Lower leg skin (tissue), 4 donors: Measurements from ENCODE around the gene GOLGA6L7. TPM values are rescaled to one million over a fixed set of nuclear protein-coding genes. Genes with fewer than 3 reads are reported as not detected.

Source experiments
- DNase-seq, 2 donors: peaks; one replicate each; pipeline ENCODE4 v3.0.0-alpha.2; 2019; ENCODE audit warnings: low spot score in 2 of 2
- H3K4me3 ChIP-seq: fragments of 200-600 bp; sonication (generic); 2 replicates; pipeline ENCODE4 v1.5.1; 2017; ENCODE audit warnings: mild to moderate bottlenecking, low read depth; ENCODE audit not compliant: poor library complexity, severe bottlenecking
- CTCF ChIP-seq, 3 donors: fragments of 450-650 bp; IDR thresholded peaks; one replicate each; pipeline ENCODE4 v1.5.1; 2016; ENCODE audit warnings: antibody characterized with exemption in 3 of 3, mild to moderate bottlenecking in 3 of 3, moderate library complexity in 2 of 3
- POLR2A ChIP-seq, 2 donors: fragments of 450-650 bp; IDR thresholded peaks; one replicate each; pipeline ENCODE4 v1.6.1; 2016 to 2017; ENCODE audit warnings: antibody characterized with exemption in 2 of 2, mild to moderate bottlenecking in 1 of 2, moderate library complexity in 1 of 2
- WGBS, 2 donors: methylation state at CpG; one replicate each; pipeline ENCODE4 v1.1.5; 2018; 5-methylcytosine and 5-hydroxymethylcytosine counted together
- intact Hi-C: fragments of 100-400 bp; cut with DNase I; formaldehyde crosslinking; loops from one replicate; pipeline ENCODE4 v1.15.0; 2023; ENCODE audit warnings: low total_unique reads
- total RNA-seq, 4 donors: library from RNA; depleted of rRNA; stranded (reverse); fragments of >200 nt; gene quantifications; one replicate each; pipeline ENCODE4 v1.1.0, GENCODE V29; 2016

Gene GOLGA6L7
- total RNA-seq, 4 donors from 2014 or later = not detected

GRCh38 chr15:28878209-28878608 is 29.8 kb upstream of the GOLGA6L7 start:
- intact Hi-C loops = no loop called here
- no peak for TF ChIP-seq CTCF (IDR thresholded peaks at IDR 0.05)
- no peak for TF ChIP-seq POLR2A (IDR thresholded peaks at IDR 0.05)
- 86 to 91% methylated on average over 13 to 15 of the region's 15 CpGs for WGBS, 2 donors
- no peak overlapping the region for H3K4me3 ChIP-seq
- no peak for DNase-seq

GRCh38 chr15:28876845-28877185 is 28.4 kb upstream of the GOLGA6L7 start:
- 89 to 90% methylated on average over 8 of the region's 8 CpGs for WGBS, 2 donors
- intact Hi-C loops = no loop called here
- no peak for DNase-seq
- no peak overlapping the region for H3K4me3 ChIP-seq
- TF ChIP-seq CTCF (IDR thresholded peaks at IDR 0.05) = no peak
- no peak for TF ChIP-seq POLR2A (IDR thresholded peaks at IDR 0.05)

- intact Hi-C loops = no loop called here
- no peak for DNase-seq
- no peak overlapping the region for H3K4me3 ChIP-seq
- 69 to 77% methylated on average over 14 of the region's 14 CpGs for WGBS, 2 donors
- no peak for TF ChIP-seq POLR2A (IDR thresholded peaks at IDR 0.05)
- no peak for TF ChIP-seq CTCF (IDR thresholded peaks at IDR 0.05)
Observed at GRCh38 chr15:28876131-28876844, 27.8 kb upstream of the GOLGA6L7 start.

- 86% methylated on average over 4 of the region's 4 CpGs for WGBS, 2 donors
- no peak for DNase-seq
- intact Hi-C loops = no loop called here
- TF ChIP-seq CTCF (IDR thresholded peaks at IDR 0.05) (no peak), POLR2A (IDR thresholded peaks at IDR 0.05) (no peak)
- no peak overlapping the region for H3K4me3 ChIP-seq
Observed at GRCh38 chr15:28875461-28876000, 27.1 kb upstream of the GOLGA6L7 start.

- no peak overlapping the region for H3K4me3 ChIP-seq
- TF ChIP-seq CTCF (IDR thresholded peaks at IDR 0.05) (no peak), POLR2A (IDR thresholded peaks at IDR 0.05) (no peak)
- intact Hi-C loops = no loop called here
- WGBS, 2 donors = 34 to 35% methylated on average over 10 of the region's 10 CpGs
- no peak for DNase-seq
Observed at GRCh38 chr15:28873585-28874190, 25.2 kb upstream of the GOLGA6L7 start.
